NOMO-1 treated with dmso at 0.1 percent for 144 hours (cell line): ENCODE results near the gene ANKRD22.
"Not testable (repeated sequence)": the region's sequence is repeated elsewhere in the genome, so short reads cannot be mapped to it uniquely, and the experiment has no call there.

ENCODE experiments used
- DNase-seq: peaks from one replicate; lab custom pipeline; 2025; ENCODE audit not compliant: unreplicated experiment; lab: John Stamatoyannopoulos, UW

Gene ANKRD22

GRCh38 chr10:88851706-88852105 is at the start of gene ANKRD22:
TSS of gene ANKRD22 (minus strand) at chr10:88851844. CDS start at chr10:88851607, 237 bp downstream.
- peak; percentile 91 for DNase-seq

GRCh38 chr10:88899886-88900285 is 48.2 kb upstream of the ANKRD22 start:
- no peak for DNase-seq

- no peak for DNase-seq
These were observed 47.1 kb upstream of the ANKRD22 start for GRCh38 chr10:88898727-88899126.

- DNase-seq = no peak
These were observed 45.6 kb upstream of the ANKRD22 start for GRCh38 chr10:88896994-88897853.

- no peak for DNase-seq
These were observed 44.8 kb upstream of the ANKRD22 start for GRCh38 chr10:88896372-88896993.

- DNase-seq = no peak
These were observed 43.6 kb upstream of the ANKRD22 start for GRCh38 chr10:88895250-88895649.

- no peak for DNase-seq
These were observed 42.0 kb upstream of the ANKRD22 start for GRCh38 chr10:88893611-88894010.

GRCh38 chr10:88892222-88892967 is 40.8 kb upstream of the ANKRD22 start:
- no peak for DNase-seq

- DNase-seq = no peak
These were observed 39.2 kb upstream of the ANKRD22 start for GRCh38 chr10:88890681-88891381.

- DNase-seq = no peak
These were observed 38.1 kb upstream of the ANKRD22 start for GRCh38 chr10:88889559-88890337.

GRCh38 chr10:88888810-88889445 is 37.3 kb upstream of the ANKRD22 start:
- DNase-seq = no peak

- no peak for DNase-seq
These were observed 34.9 kb upstream of the ANKRD22 start for GRCh38 chr10:88886557-88886956.

- DNase-seq = no peak
These were observed 31.8 kb upstream of the ANKRD22 start for GRCh38 chr10:88883448-88883809.

- not testable (repeated sequence) for DNase-seq
These were observed 31.2 kb upstream of the ANKRD22 start for GRCh38 chr10:88882646-88883447.

- DNase-seq = no peak
These were observed 30.4 kb upstream of the ANKRD22 start for GRCh38 chr10:88881922-88882645.

GRCh38 chr10:88881320-88881719 is 29.7 kb upstream of the ANKRD22 start:
- no peak for DNase-seq

- DNase-seq = peak; percentile 80
These were observed 28.8 kb upstream of the ANKRD22 start for GRCh38 chr10:88880282-88881076.
